NT2/D1 (cell line): ENCODE data around the gene U2AF1L4.

Experiments used
- YY1 ChIP-seq: IDR thresholded peaks from 2 replicates; pipeline ENCODE4 v1.6.1; 2011; ENCODE audit not compliant: insufficient read length, insufficient read depth
- ZNF274 ChIP-seq: IDR thresholded peaks from 2 replicates; pipeline ENCODE4 v1.6.1; 2011; ENCODE audit warnings: mild to moderate bottlenecking, low read depth, low read length

- TF ChIP-seq YY1 (no peak), ZNF274 (no peak)
These were observed 19.5 kb upstream of the U2AF1L4 start for GRCh38 chr19:35764432-35765315.
